ENCODE measurements around the gene ZBTB7C. TPM values are rescaled to one million over a fixed set of nuclear protein-coding genes. Genes with fewer than 3 reads are reported as not detected.

The ZBTB7C gene
- total and polyA plus RNA-seq, 8 donors = 3.0 to 47.8 (median 19.3) TPM

DNA sequence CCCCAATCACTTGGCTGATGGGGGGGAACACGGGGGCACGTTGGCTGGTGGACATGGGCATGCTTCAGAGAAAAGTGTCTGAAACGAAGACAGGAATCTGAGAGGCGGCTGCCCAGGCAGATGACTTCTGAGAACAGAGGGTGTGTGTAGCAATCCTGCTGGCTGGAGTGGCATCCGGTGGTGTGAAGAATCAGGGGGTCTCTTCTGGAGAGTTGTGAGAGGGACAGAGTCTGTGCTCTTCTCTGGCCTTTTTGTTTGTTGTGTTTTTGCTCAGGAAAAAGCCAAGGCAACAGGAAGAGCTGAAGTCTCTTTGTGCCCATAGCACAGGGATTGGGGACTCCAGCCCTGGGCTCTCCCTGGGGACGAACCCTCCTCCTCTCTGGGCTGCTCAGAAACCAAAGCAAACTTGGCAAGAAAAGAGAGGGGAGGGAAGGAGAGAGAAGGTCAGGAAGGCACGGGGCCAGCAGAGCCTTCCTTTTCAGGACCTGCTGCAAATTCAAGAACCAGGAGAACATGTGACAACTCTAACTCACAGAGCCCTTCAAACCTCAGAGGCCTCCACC, 381.7 kb downstream of the ZBTB7C start:
- TF ChIP-seq, protein P1, sequence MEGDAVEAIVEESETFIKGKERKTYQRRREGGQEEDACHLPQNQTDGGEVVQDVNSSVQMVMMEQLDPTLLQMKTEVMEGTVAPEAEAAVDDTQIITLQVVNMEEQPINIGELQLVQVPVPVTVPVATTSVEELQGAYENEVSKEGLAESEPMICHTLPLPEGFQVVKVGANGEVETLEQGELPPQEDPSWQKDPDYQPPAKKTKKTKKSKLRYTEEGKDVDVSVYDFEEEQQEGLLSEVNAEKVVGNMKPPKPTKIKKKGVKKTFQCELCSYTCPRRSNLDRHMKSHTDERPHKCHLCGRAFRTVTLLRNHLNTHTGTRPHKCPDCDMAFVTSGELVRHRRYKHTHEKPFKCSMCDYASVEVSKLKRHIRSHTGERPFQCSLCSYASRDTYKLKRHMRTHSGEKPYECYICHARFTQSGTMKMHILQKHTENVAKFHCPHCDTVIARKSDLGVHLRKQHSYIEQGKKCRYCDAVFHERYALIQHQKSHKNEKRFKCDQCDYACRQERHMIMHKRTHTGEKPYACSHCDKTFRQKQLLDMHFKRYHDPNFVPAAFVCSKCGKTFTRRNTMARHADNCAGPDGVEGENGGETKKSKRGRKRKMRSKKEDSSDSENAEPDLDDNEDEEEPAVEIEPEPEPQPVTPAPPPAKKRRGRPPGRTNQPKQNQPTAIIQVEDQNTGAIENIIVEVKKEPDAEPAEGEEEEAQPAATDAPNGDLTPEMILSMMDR (IDR thresholded peaks at IDR 0.05) = no peak
- TF ChIP-seq POLR2AphosphoS5 (IDR thresholded peaks at IDR 0.05) (no peak), EP300 (IDR thresholded peaks at IDR 0.05) (no peak), POLR2A (IDR thresholded peaks at IDR 0.05) (no peak)
- Histone ChIP-seq H3K36me3 (peaks cover 0 to 9% (median 4%) of the 10 kb centered on the region in 4 donors), H3K4me3 (no peak overlapping the region), H3K27ac (peak overlapping the region in 2 of 5 donors; percentile 17 to 20), H3K9me3 (no peaks in the 10 kb centered on the region), H3K4me1 (peaks cover 0 to 18% (median 9%) of the 10 kb centered on the region in 4 donors), H3K27me3 (peaks cover 0 to 10% (median under 1%) of the 10 kb centered on the region in 3 donors)
- intact Hi-C loops (cut with DNase I; ENCODE audit: low total_unique reads) = loop anchor here (5.0 kb wide), 1 partner anchor 420 kb away; no protein-coding TSS in a partner anchor
- WGBS, 5 donors = 40 to 54% (median 50%) methylated on average over 7 of the region's 7 CpGs
- DNase-seq = no peak

DNA sequence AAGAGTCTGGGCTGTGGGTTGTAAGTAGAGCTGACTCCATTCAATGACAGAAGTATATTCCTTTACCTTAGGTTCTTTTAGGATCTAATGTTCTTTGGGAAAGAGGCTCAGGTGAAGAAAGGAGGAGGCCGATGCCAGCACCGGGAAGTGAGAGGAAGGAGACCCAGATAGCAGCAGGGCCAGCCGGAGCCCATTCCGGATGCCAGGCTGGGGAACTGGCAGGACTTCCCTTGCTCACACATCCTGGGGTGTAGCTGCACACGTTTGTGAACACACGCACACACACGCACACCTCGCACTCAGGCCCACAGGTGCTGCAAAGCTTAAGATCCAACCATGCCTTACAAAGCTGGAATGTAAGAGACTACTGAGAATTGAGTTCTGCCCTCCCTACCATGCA, 383.0 kb downstream of the ZBTB7C start:
- no peak for DNase-seq
- peaks cover 0 to 9% (median 4%) of the 10 kb centered on the region in 4 donors for H3K36me3 ChIP-seq
- TF ChIP-seq EP300 (IDR thresholded peaks at IDR 0.05) = no peak
- no peak for TF ChIP-seq POLR2A (IDR thresholded peaks at IDR 0.05)
- no peak for TF ChIP-seq POLR2AphosphoS5 (IDR thresholded peaks at IDR 0.05)
- TF ChIP-seq, protein P1 (IDR thresholded peaks at IDR 0.05) = no peak
- H3K27me3 ChIP-seq = peaks cover 0 to 22% (median 5%) of the 10 kb centered on the region in 3 donors
- peaks cover 0 to 21% (median 9%) of the 10 kb centered on the region in 4 donors for H3K4me1 ChIP-seq
- intact Hi-C loops (cut with DNase I; ENCODE audit: low total_unique reads) = loop anchor here (5.0 kb wide), 1 partner anchor 421 kb away; no protein-coding TSS in a partner anchor
- 89 to 92% (median 91%) methylated on average over 8 of the region's 8 CpGs for WGBS, 5 donors
- no peak overlapping the region for H3K27ac ChIP-seq
- H3K9me3 ChIP-seq = no peaks in the 10 kb centered on the region
- H3K4me3 ChIP-seq = no peak overlapping the region

DNA sequence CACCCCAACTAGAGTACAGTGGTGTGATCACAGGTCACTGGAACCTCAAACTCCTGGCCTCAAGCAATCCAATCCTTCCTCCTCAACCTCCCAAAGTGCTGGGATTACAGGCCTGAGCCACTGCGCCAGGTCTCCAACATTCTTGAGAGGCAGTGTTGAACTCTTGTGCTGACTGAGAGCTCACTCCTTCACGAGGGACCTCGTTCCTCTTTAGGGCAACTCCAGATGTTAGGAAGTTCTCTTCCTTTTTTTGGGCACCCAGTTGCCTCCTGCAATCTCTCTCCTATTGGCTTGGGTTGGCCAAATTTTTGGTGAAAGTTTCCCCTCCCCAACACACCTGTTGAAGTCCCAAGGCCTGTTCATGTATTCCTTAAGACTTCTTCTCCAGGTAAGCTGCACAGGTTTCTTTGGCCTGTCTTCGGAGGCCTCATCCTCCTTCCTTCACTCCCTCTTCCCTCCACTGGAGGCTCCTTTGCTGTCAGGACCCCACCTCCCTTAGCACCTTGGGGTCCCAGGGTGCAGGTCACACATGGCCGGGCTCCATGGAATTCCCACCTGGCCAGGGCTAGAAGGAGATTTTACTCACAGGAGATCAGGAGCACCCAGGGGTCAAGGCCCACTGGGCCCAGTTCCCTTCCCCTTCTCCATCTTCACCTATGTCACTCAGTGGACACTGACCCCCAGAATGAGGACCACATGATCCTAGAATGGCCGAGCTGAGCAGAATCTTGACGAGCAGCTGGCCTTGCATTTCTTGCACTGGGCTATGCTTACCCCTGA, 384.1 kb downstream of the ZBTB7C start:
- no peaks in the 10 kb centered on the region for H3K9me3 ChIP-seq
- H3K27ac ChIP-seq = no peak overlapping the region
- intact Hi-C loops (cut with DNase I; ENCODE audit: low total_unique reads) = loop anchor here (5.0 kb wide), 1 partner anchor 422 kb away; no protein-coding TSS in a partner anchor
- H3K27me3 ChIP-seq = peaks cover 0 to 34% (median 5%) of the 10 kb centered on the region in 3 donors
- peaks cover 0 to 21% (median 9%) of the 10 kb centered on the region in 4 donors for H3K4me1 ChIP-seq
- TF ChIP-seq EP300 (IDR thresholded peaks at IDR 0.05) (no peak), POLR2AphosphoS5 (IDR thresholded peaks at IDR 0.05) (no peak), POLR2A (IDR thresholded peaks at IDR 0.05) (no peak)
- TF ChIP-seq, protein P1 (IDR thresholded peaks at IDR 0.05) = no peak
- H3K4me3 ChIP-seq = no peak overlapping the region
- WGBS, 5 donors = 83 to 95% (median 92%) methylated on average over 7 of the region's 7 CpGs
- peaks cover 0 to 9% (median 4%) of the 10 kb centered on the region in 4 donors for H3K36me3 ChIP-seq
- DNase-seq = peak in 1 of 2 donors; percentile 14

DNA sequence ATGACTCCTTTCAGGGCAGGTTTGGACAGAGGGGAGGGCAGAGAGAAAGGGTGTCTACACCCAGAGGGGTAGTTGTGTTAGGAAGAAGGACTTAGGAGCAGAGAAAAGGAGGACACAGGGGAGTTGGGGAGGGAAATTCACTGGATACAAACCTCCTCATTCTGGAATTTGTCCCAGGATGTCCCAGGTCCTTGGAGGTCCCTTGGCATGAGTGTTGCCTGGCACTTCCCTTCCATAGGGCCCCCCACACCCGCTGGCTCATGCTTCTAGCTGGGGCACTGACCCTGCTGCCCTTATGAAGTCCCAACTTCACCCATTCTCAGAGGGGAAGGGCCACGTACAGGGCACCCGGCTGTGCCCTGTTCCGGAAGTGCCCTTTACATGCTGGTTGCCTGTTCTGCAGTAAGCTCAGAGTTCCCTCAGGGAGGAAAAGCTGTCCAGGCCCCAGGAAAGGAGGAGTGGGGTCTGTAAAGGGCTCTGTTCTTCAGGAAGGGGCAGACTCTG, 385.1 kb downstream of the ZBTB7C start:
- DNase-seq = peak in 1 of 2 donors; percentile 8
- Histone ChIP-seq H3K9me3 (no peaks in the 10 kb centered on the region), H3K4me3 (no peak overlapping the region), H3K27ac (no peak overlapping the region), H3K36me3 (peaks cover 0 to 2% (median under 1%) of the 10 kb centered on the region in 4 donors), H3K4me1 (peaks cover 0 to 21% (median 9%) of the 10 kb centered on the region in 4 donors), H3K27me3 (peaks cover 0 to 42% (median 5%) of the 10 kb centered on the region in 3 donors)
- intact Hi-C loops (cut with DNase I; ENCODE audit: low total_unique reads) = no loop called here
- TF ChIP-seq EP300 (IDR thresholded peaks at IDR 0.05) = no peak
- TF ChIP-seq, protein P1 (IDR thresholded peaks at IDR 0.05) = no peak
- no peak for TF ChIP-seq POLR2AphosphoS5 (IDR thresholded peaks at IDR 0.05)
- no peak for TF ChIP-seq POLR2A (IDR thresholded peaks at IDR 0.05)
- WGBS, 5 donors = 49 to 76% (median 70%) methylated on average over 4 of the region's 4 CpGs
